Neuron (in vitro differentiated cells): ENCODE measurements around the gene ZNF486.
"Not testable (repeated sequence)": the region's sequence is repeated elsewhere in the genome, so short reads cannot be mapped to it uniquely, and the experiment has no call there.

Experiments
- H2AFZ ChIP-seq: one replicate; pipeline ENCODE4 v1.6.1; 2013; ENCODE audit warnings: low read depth, mild to moderate bottlenecking, inconsistent platforms, low read length, moderate library complexity
- H3K27me3 ChIP-seq: one replicate; pipeline ENCODE4 v1.6.1; 2013; ENCODE audit warnings: low read length; ENCODE audit not compliant: insufficient read depth
- H3K36me3 ChIP-seq: one replicate; pipeline ENCODE4 v1.6.1; 2013; ENCODE audit warnings: low read length; ENCODE audit not compliant: insufficient read depth
- H3K4me1 ChIP-seq: one replicate; pipeline ENCODE4 v1.6.1; 2013; ENCODE audit warnings: low read length; ENCODE audit not compliant: insufficient read depth
- H3K4me3 ChIP-seq: 2 replicates; pipeline ENCODE4 v1.5.1; 2013; ENCODE audit warnings: mild to moderate bottlenecking, low read length, moderate library complexity
- H3K9me3 ChIP-seq: one replicate; pipeline ENCODE4 v1.6.1; 2013; ENCODE audit warnings: low read length

The ZNF486 gene

DNA sequence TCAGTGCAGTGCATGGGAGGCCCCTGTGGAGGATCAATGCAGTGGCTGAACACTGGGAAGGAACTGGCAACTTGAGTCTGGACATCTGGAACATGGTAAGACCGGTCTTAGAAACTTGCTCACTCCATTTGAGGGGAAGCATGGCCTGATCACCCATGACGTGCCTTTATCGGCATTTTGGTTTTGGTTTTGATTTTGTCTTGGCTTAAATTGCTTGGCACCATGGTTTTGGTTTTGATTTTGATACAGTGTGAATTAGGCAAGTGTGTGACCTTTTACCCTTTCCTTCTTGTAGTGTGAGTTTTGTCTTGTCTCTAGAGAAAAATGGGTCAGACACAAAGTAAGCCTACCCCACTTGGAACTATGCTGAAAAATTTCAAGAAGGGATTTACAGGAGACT is 77.3 kb downstream of the ZNF486 start:
- H3K4me1 ChIP-seq = no peaks in the 10 kb centered on the region
- H3K36me3 ChIP-seq = no peaks in the 10 kb centered on the region
- no peaks in the 10 kb centered on the region for H3K27me3 ChIP-seq
- no peak overlapping the region for H2AFZ ChIP-seq
- peaks cover 2% of the 10 kb centered on the region for H3K9me3 ChIP-seq
- H3K4me3 ChIP-seq = no peak overlapping the region

- H3K27me3 ChIP-seq = no peaks in the 10 kb centered on the region
- no peaks in the 10 kb centered on the region for H3K36me3 ChIP-seq
- H3K4me3 ChIP-seq = no peak overlapping the region
- peaks cover 2% of the 10 kb centered on the region for H3K9me3 ChIP-seq
- H2AFZ ChIP-seq = no peak overlapping the region
- H3K4me1 ChIP-seq = no peaks in the 10 kb centered on the region
Measured at GRCh38 chr19:20245309-20245708, 78.3 kb downstream of the ZNF486 start.

- no peaks in the 10 kb centered on the region for H3K36me3 ChIP-seq
- no peaks in the 10 kb centered on the region for H3K4me1 ChIP-seq
- H3K4me3 ChIP-seq = no peak overlapping the region
- no peak overlapping the region for H2AFZ ChIP-seq
- peaks cover 2% of the 10 kb centered on the region for H3K9me3 ChIP-seq
- H3K27me3 ChIP-seq = no peaks in the 10 kb centered on the region
Measured at GRCh38 chr19:20247016-20247683, 80.1 kb downstream of the ZNF486 start.

DNA sequence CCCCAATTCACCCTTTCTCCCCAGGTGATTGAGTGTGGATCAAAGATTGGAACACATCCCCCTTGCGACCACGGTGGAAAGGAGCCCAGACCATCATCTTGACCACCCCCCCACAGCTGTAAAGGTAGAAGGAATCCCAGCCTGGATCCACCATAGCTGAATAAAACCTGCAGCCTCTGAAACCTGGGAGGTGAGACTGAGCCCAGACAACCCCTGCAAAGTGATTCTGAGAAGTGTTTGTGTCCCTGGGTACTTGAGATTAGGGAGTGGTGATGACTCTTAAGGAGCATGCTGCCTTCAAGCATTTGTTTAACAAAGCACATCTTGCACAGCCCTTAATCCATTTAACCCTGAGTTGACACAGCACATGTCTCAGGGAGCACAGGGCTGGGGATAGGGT is 81.2 kb downstream of the ZNF486 start:
- not testable (repeated sequence) for H3K9me3 ChIP-seq, H3K4me3 ChIP-seq, H2AFZ ChIP-seq, H3K36me3 ChIP-seq, H3K27me3 ChIP-seq, H3K4me1 ChIP-seq
